SK-N-DZ (cell line): ENCODE measurements around the gene SMARCA4.

Experiments
- DNase-seq: peaks from one replicate; pipeline ENCODE4 v3.0.0-alpha.2; 2015; ENCODE audit warnings: low spot score

Gene SMARCA4

GRCh38 chr19:11010041-11010440 is 49.2 kb downstream of the SMARCA4 start:
- DNase-seq, result no peak

GRCh38 chr19:11012507-11012906 is 51.7 kb downstream of the SMARCA4 start:
- DNase-seq, result no peak

GRCh38 chr19:11013771-11014170 is 52.9 kb downstream of the SMARCA4 start:
- DNase-seq, result no peak

- no peak for DNase-seq
These were observed 53.6 kb downstream of the SMARCA4 start for GRCh38 chr19:11014403-11014911.

- DNase-seq, result no peak
These were observed 55.8 kb downstream of the SMARCA4 start for GRCh38 chr19:11016631-11017030.

GRCh38 chr19:11017275-11018035 is 56.6 kb downstream of the SMARCA4 start:
- DNase-seq, result no peak

GRCh38 chr19:11018179-11018578 is 57.3 kb downstream of the SMARCA4 start:
- no peak for DNase-seq

- no peak for DNase-seq
These were observed 57.9 kb downstream of the SMARCA4 start for GRCh38 chr19:11018763-11019162.

- DNase-seq, result no peak
These were observed 58.4 kb downstream of the SMARCA4 start for GRCh38 chr19:11019262-11019661.

- no peak for DNase-seq
These were observed 59.0 kb downstream of the SMARCA4 start for GRCh38 chr19:11019824-11020223.

- DNase-seq, result no peak
These were observed 59.6 kb downstream of the SMARCA4 start for GRCh38 chr19:11020423-11020822.

- no peak for DNase-seq
These were observed 60.3 kb downstream of the SMARCA4 start for GRCh38 chr19:11020982-11021759.

- no peak for DNase-seq
These were observed 60.9 kb downstream of the SMARCA4 start for GRCh38 chr19:11021760-11022144.

- DNase-seq, result no peak
These were observed 62.2 kb downstream of the SMARCA4 start for GRCh38 chr19:11023016-11023415.

- DNase-seq, result no peak
These were observed 62.9 kb downstream of the SMARCA4 start for GRCh38 chr19:11023710-11024109.

- no peak for DNase-seq
These were observed 63.4 kb downstream of the SMARCA4 start for GRCh38 chr19:11024259-11024658.

GRCh38 chr19:11025006-11025405 is 64.2 kb downstream of the SMARCA4 start:
- DNase-seq, result no peak

- DNase-seq, result no peak
These were observed 64.6 kb downstream of the SMARCA4 start for GRCh38 chr19:11025445-11025844.

GRCh38 chr19:11025997-11026396 is 65.2 kb downstream of the SMARCA4 start:
- DNase-seq, result no peak

- DNase-seq, result no peak
These were observed 66.6 kb downstream of the SMARCA4 start for GRCh38 chr19:11027381-11027780.

- DNase-seq, result no peak
These were observed 67.3 kb downstream of the SMARCA4 start for GRCh38 chr19:11028146-11028545.

GRCh38 chr19:11031421-11032070 is 70.7 kb downstream of the SMARCA4 start:
- DNase-seq, result no peak
